AG20443 (cell line): ENCODE data around the gene THOC2.
"Not testable (repeated sequence)": the region's sequence is repeated elsewhere in the genome, so short reads cannot be mapped to it uniquely, and the experiment has no call there.

Source experiments
- DNase-seq: peaks from one replicate; pipeline ENCODE4 v3.0.0; 2012; ENCODE audit warnings: low spot score, mixed read lengths

The THOC2 gene

GRCh38 chrX:123738378-123738940 is 5.6 kb upstream of the THOC2 start:
- no peak for DNase-seq

GRCh38 chrX:123736333-123736921 is 3.6 kb upstream of the THOC2 start:
- DNase-seq = no peak

GRCh38 chrX:123735137-123735536 is 2.3 kb upstream of the THOC2 start:
- DNase-seq = not testable (repeated sequence)

GRCh38 chrX:123734079-123734478 is 1.2 kb upstream of the THOC2 start:
- not testable (repeated sequence) for DNase-seq

- DNase-seq = peak; percentile 39
Measured at GRCh38 chrX:123731987-123732669, 724 bp downstream of the THOC2 start.

GRCh38 chrX:123731258-123731986 is 1.4 kb downstream of the THOC2 start:
- no peak for DNase-seq

GRCh38 chrX:123728554-123728953 is 4.3 kb downstream of the THOC2 start:
- no peak for DNase-seq

- no peak for DNase-seq
Measured at GRCh38 chrX:123728016-123728415, 4.8 kb downstream of the THOC2 start.

- not testable (repeated sequence) for DNase-seq
Measured at GRCh38 chrX:123722193-123722592, 10.7 kb downstream of the THOC2 start.

GRCh38 chrX:123720486-123720885 is 12.4 kb downstream of the THOC2 start:
- DNase-seq = no peak

- no peak for DNase-seq
Measured at GRCh38 chrX:123713841-123714240, 19.0 kb downstream of the THOC2 start.

- DNase-seq = no peak
Measured at GRCh38 chrX:123713434-123713833, 19.4 kb downstream of the THOC2 start.

GRCh38 chrX:123711201-123711600 is 21.7 kb downstream of the THOC2 start:
- not testable (repeated sequence) for DNase-seq

GRCh38 chrX:123704781-123705180 is 28.1 kb downstream of the THOC2 start:
- no peak for DNase-seq

GRCh38 chrX:123698979-123699520 is 33.8 kb downstream of the THOC2 start:
- no peak for DNase-seq

- DNase-seq = no peak
Measured at GRCh38 chrX:123696334-123696733, 36.5 kb downstream of the THOC2 start.

- no peak for DNase-seq
Measured at GRCh38 chrX:123695242-123695641, 37.6 kb downstream of the THOC2 start.

- DNase-seq = no peak
Measured at GRCh38 chrX:123691776-123692175, 41.1 kb downstream of the THOC2 start.

- no peak for DNase-seq
Measured at GRCh38 chrX:123688524-123688923, 44.3 kb downstream of the THOC2 start.

- DNase-seq = no peak
Measured at GRCh38 chrX:123685232-123685631, 47.6 kb downstream of the THOC2 start.

GRCh38 chrX:123682186-123682585 is 50.7 kb downstream of the THOC2 start:
- no peak for DNase-seq

- not testable (repeated sequence) for DNase-seq
Measured at GRCh38 chrX:123679733-123680460, 53.0 kb downstream of the THOC2 start.
